ENCODE data around the gene SNX15. TPM values are rescaled to one million over a fixed set of nuclear protein-coding genes. Genes with fewer than 3 reads are reported as not detected.
A peak's percentile ranks its signal among the peaks of the same experiment; 100 is the strongest.

SNX15 gene
- total and polyA plus RNA-seq, 2 donors (not counting 3 experiments of a cell fraction or from before 2014, with no cell fraction given), result 15.5 to 21.8 TPM

DNA sequence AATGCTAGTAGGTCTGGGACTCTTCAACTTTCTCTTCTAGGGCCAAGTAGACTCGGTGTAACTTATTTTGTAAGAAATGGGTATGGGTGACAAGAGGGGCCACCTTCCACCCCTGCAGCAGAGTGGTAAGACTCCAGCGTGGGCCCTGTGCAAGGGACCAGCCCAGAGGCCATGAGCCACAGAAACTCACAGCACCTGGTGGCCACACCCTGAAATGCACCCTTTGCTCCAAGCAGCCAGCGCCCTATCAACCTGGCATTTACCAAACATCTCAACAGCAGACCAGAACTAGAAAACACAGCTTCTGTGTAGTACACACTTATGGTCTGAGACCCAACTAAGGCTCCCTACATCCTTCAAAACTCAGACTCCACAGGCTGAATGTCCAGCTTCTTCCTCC lies 50.9 kb downstream of the SNX15 start:
- Histone ChIP-seq H3K4me1 (ENCODE audit: control insufficient read depth, extremely low read depth, insufficient read depth, low read length) (peaks cover 6% of the 10 kb centered on the region), H3K9me3 (replicated peaks; ENCODE audit: control insufficient read depth, insufficient read depth, low read length) (no peaks in the 10 kb centered on the region), H3K27me3 (ENCODE audit: control insufficient read depth in 2 of 2, insufficient read depth in 2 of 2, low read length in 2 of 2) (no peaks in the 10 kb centered on the region), H3K4me3 (replicated peaks in 1 of 3; ENCODE audit: insufficient read depth in 1 of 3, low read depth in 1 of 3, low read length in 3 of 3) (no peak overlapping the region), H3K36me3 (ENCODE audit: control insufficient read depth in 2 of 2, extremely low read depth in 1 of 2, insufficient read depth in 2 of 2, low read length in 2 of 2) (peaks cover 0 to 3% of the 10 kb centered on the region in 2 experiments), H3K27ac (ENCODE audit: insufficient read depth, low read depth, low read length) (no peak overlapping the region), H3K9ac (replicated peaks; ENCODE audit: extremely low read depth, insufficient read depth, low read length) (no peak overlapping the region), H4K20me1 (replicated peaks; ENCODE audit: control insufficient read depth, extremely low read depth, insufficient read depth, low read length) (no peaks in the 10 kb centered on the region), H3K4me2 (ENCODE audit: insufficient read depth, low read length) (no peak overlapping the region), H3K9me1 (replicated peaks; ENCODE audit: control insufficient read depth, extremely low read depth, insufficient read depth, low read length) (no peaks in the 10 kb centered on the region), H3K79me2 (ENCODE audit: control insufficient read depth, insufficient read depth, low read length) (peaks cover 22% of the 10 kb centered on the region), H2AFZ (ENCODE audit: low read depth, low read length) (no peak overlapping the region)
- dilution Hi-C loops (cut with MboI; ENCODE audit: extremely low pct_ligation_motif_present, low sequenced_read_pairs), result no loop called here
- ChIA-PET POLR2A (no interaction called here), CTCF (no interaction called here)
- BruUV-seq (replicated peaks), result no TSS peak
- intact Hi-C loops (cut with micrococcal nuclease), result loop anchor here (1.0 kb wide), 2 partner anchors 51 to 65 kb away; partner anchors contain the start of gene SNX15
- DNase-seq (ENCODE audit: low read depth, low spot score), result peak; percentile 22
- FAIRE-seq, result no peak
- TF ChIP-seq CTCF (IDR thresholded peaks at IDR 0.05; ENCODE audit: extremely low read depth in 1 of 2, insufficient read depth in 1 of 2, low read depth in 1 of 2, low read length in 2 of 2) (peak; percentile 51 to 67), FOS (IDR thresholded peaks at IDR 0.05; ENCODE audit: borderline replicate concordance, insufficient read depth, low read length) (no peak)

GRCh38 chr11:65078786-65079342 lies 51.6 kb downstream of the SNX15 start:
- POLR2A ChIA-PET, result no interaction called here
- intact Hi-C loops (cut with micrococcal nuclease), result loop anchor here (1.0 kb wide), 2 partner anchors 52 to 66 kb away; partner anchors contain the start of gene SNX15
- no TSS peak for BruUV-seq (replicated peaks)
- Histone ChIP-seq H3K27me3 (ENCODE audit: control insufficient read depth in 2 of 2, insufficient read depth in 2 of 2, low read length in 2 of 2) (no peaks in the 10 kb centered on the region), H3K4me3 (replicated peaks in 1 of 3; ENCODE audit: insufficient read depth in 1 of 3, low read depth in 1 of 3, low read length in 3 of 3) (no peak overlapping the region), H3K9ac (replicated peaks; ENCODE audit: extremely low read depth, insufficient read depth, low read length) (no peak overlapping the region), H3K9me1 (replicated peaks; ENCODE audit: control insufficient read depth, extremely low read depth, insufficient read depth, low read length) (no peaks in the 10 kb centered on the region), H4K20me1 (replicated peaks; ENCODE audit: control insufficient read depth, extremely low read depth, insufficient read depth, low read length) (no peaks in the 10 kb centered on the region), H3K27ac (ENCODE audit: insufficient read depth, low read depth, low read length) (no peak overlapping the region), H3K4me1 (ENCODE audit: control insufficient read depth, extremely low read depth, insufficient read depth, low read length) (peaks cover 9% of the 10 kb centered on the region), H2AFZ (ENCODE audit: low read depth, low read length) (no peak overlapping the region), H3K36me3 (ENCODE audit: control insufficient read depth in 2 of 2, extremely low read depth in 1 of 2, insufficient read depth in 2 of 2, low read length in 2 of 2) (peaks cover 0 to 3% of the 10 kb centered on the region in 2 experiments), H3K9me3 (replicated peaks; ENCODE audit: control insufficient read depth, insufficient read depth, low read length) (no peaks in the 10 kb centered on the region), H3K79me2 (ENCODE audit: control insufficient read depth, insufficient read depth, low read length) (peaks cover 28% of the 10 kb centered on the region), H3K4me2 (ENCODE audit: insufficient read depth, low read length) (no peak overlapping the region)
- FAIRE-seq (no peak), DNase-seq (ENCODE audit: low read depth, low spot score) (no peak)
- no peak for TF ChIP-seq JUN (IDR thresholded peaks at IDR 0.05; ENCODE audit: borderline replicate concordance, insufficient read depth, insufficient read length, low read depth)
- TF ChIP-seq EZH2 (IDR thresholded peaks at IDR 0.05; ENCODE audit: borderline replicate concordance, low read depth, low read length, severe bottlenecking), result no peak
- no peak for TF ChIP-seq POLR2A (IDR thresholded peaks at IDR 0.05; ENCODE audit: low read depth, low read length)
- no peak for TF ChIP-seq CTCF (IDR thresholded peaks at IDR 0.05; ENCODE audit: extremely low read depth in 1 of 2, insufficient read depth in 1 of 2, low read depth in 1 of 2, low read length in 2 of 2)
- TF ChIP-seq POLR2AphosphoS5 (IDR thresholded peaks at IDR 0.05; ENCODE audit: insufficient read depth, low read depth, low read length), result no peak
- no peak for TF ChIP-seq FOS (IDR thresholded peaks at IDR 0.05; ENCODE audit: borderline replicate concordance, insufficient read depth, low read length)
- TF ChIP-seq, protein P1, sequence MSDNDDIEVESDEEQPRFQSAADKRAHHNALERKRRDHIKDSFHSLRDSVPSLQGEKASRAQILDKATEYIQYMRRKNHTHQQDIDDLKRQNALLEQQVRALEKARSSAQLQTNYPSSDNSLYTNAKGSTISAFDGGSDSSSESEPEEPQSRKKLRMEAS (IDR thresholded peaks at IDR 0.05; ENCODE audit: insufficient read depth, insufficient read length), result no peak
- TF ChIP-seq GATA2 (IDR thresholded peaks at IDR 0.05; ENCODE audit: insufficient read depth, insufficient read length, low read depth, low read length), result no peak
- TF ChIP-seq MYC (IDR thresholded peaks at IDR 0.05; ENCODE audit: low read depth, low read length), result no peak
- CTCF ChIA-PET, result no interaction called here
- dilution Hi-C loops (cut with MboI; ENCODE audit: extremely low pct_ligation_motif_present, low sequenced_read_pairs), result no loop called here
